HTERT RPE-1 (cell line): ENCODE results near the gene PHF8.

Source experiments
- in situ Hi-C: fragments of 300-500 bp; cut with MboI; formaldehyde crosslinking; loops from 4 replicates; pipeline ENCODE4 v1.14.3; 2020; ENCODE audit warnings: low sequenced_read_pairs

Gene PHF8

DNA sequence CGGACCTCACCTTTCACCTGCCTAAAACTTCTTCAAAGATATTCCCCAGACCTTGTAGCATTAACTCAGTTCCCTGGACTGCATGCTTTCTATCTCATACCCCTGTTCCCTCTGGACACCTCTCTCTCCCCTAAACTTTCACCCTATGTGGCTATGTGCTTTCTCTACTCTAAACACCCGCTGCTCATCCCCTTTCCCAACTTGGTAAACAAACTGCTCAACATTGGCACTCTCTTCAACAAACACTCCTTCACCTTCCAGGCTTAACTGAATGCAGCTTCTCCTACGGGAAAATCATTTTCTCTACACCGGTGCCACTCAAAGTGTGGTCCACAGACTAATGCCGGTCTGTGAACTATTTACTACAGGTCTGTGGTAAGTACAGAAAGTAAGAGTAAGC, 19.9 kb downstream of the PHF8 start:
- in situ Hi-C loops = no loop called here

- in situ Hi-C loops = no loop called here
Measured at GRCh38 chrX:54012830-54013500, 31.3 kb downstream of the PHF8 start.

- in situ Hi-C loops = no loop called here
Measured at GRCh38 chrX:54007682-54008081, 36.6 kb downstream of the PHF8 start.

- in situ Hi-C loops = no loop called here
Measured at GRCh38 chrX:53997724-53998123, 46.5 kb downstream of the PHF8 start.

DNA sequence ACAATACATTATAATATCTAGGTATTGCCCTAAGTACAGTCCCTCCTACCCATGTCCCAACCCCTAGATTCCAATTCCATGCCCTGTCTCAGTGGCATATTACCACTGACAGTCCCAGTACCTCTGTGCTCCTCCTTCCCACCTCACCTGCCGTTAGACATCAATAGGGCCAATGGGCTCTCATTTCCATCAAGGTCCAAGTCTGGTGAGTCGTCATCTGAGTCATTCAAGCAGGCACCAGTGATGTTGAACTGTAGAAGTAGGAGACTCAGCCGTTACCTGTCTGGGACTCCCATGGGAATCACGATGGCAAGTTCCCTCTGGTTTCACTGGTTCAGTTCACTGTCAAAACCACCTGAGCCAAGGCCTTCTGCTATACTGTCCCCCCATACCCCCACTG, 51.7 kb downstream of the PHF8 start:
- in situ Hi-C loops = no loop called here

- in situ Hi-C loops = no loop called here
Measured at GRCh38 chrX:53990171-53990570, 54.1 kb downstream of the PHF8 start.

- in situ Hi-C loops = no loop called here
Measured at GRCh38 chrX:53984895-53985294, 59.4 kb downstream of the PHF8 start.

DNA sequence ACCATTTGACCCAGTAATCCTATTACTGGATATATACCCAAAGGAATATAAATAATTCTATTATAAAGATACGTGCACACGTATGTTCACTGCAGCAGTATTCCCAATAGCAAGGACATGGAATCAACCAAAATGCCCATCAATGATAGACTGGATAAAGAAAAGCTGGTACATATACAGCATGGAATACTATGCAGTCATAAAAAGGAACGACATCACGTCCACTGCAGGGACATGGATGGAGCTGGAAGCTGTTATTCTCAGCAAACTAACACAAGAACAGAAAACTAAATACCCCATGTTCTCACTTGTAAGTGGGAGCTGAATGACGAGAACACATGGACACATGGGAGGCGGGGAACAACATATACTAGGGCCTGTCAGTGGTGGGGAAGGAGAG, 69.7 kb downstream of the PHF8 start:
- in situ Hi-C loops = no loop called here

DNA sequence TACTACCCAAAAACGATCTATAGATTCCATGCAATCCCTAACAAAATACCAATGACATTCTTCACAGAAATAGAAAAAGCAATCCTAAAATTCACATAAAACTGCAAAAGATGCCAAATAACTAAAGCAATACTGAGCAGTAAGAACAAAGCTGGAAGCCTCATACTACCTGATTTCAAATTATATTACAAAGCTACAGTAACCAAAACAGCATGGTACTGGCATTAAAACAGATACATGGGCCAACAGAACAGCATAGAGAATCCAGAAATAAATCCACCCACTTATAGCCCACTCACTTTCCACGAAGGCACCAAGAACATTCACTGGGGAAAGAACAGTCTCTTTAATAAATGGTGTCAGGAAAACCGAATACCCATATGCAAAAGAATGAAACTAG, 74.7 kb downstream of the PHF8 start:
- in situ Hi-C loops = no loop called here

DNA sequence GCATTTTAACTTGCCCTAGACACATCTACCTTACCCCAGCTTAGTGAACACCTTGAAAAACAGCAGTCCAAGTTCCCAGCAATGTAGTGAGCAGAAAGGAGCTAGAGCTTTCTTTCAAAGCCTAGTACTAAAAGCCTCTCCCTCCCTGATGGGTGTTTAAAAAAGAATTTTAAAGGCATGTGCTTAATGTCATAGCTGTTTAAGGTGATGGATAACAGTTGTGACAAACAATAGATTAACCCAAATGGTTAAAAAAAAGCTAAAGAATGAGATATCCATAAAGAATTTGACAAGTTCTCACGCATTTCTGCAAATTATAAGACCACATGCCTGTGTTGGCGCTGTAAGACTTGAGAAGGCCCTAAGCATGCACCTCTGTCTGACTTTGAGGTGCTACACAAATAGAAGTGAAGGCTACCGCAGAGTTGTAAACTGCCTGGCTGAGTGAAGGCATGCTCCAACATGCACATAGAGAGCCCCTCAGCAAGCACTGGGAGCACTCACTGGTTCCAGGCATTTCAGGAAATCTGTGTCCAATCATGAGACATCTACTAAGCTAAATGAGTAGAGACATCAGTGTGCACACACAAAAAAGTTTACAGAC, 94.0 kb downstream of the PHF8 start:
- in situ Hi-C loops = no loop called here

DNA sequence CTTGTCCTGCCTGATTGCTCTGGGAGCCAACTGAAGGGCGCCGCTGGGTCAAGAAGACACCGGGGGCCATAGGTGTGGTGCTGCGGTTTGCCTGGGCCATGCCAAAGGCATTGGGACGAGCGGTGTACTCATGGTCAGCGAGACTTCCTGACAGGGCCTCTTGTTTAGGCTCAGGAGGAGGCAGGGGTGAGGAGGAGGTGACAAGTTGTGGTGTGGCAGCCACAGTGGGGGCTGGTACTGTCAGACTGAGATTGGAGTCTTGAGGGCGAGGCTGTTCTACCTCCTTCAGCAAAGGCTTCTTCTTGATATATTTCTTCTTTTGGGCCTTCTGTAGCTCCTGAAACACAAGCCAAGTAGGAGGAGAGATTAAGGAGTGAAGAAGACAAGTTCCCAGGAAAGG, 104.1 kb downstream of the PHF8 start:
- in situ Hi-C loops = no loop called here

- in situ Hi-C loops = no loop called here
Measured at GRCh38 chrX:53939127-53939526, 105.1 kb downstream of the PHF8 start.

- in situ Hi-C loops = no loop called here
Measured at GRCh38 chrX:53930515-53931380, 113.5 kb downstream of the PHF8 start.

- in situ Hi-C loops = no loop called here
Measured at GRCh38 chrX:53926030-53926429, 118.2 kb downstream of the PHF8 start.

- in situ Hi-C loops = no loop called here
Measured at GRCh38 chrX:53918702-53919101, 125.6 kb downstream of the PHF8 start.

GRCh38 chrX:53900623-53901022, 143.7 kb downstream of the PHF8 start:
- in situ Hi-C loops = no loop called here

GRCh38 chrX:53895270-53895669, 149.0 kb downstream of the PHF8 start:
- in situ Hi-C loops = no loop called here
